ENCODE measurements around the gene RAB11FIP3.
"Not testable (repeated sequence)": the region's sequence is repeated elsewhere in the genome, so short reads cannot be mapped to it uniquely, and the experiment has no call there.

Gene RAB11FIP3

GRCh38 chr16:425082-425718 is at the start of gene RAB11FIP3:
Gene RAB11FIP3, plus strand, starts transcription at chr16:425649. Its CDS starts 358 bp downstream, at chr16:426007.
- peak; percentile 67 to 84 (median 79) for DNase-seq (ENCODE audit: low read depth in 2 of 3, low spot score in 2 of 3)

- no peak for DNase-seq (ENCODE audit: low read depth in 2 of 3, low spot score in 2 of 3)
Measured at GRCh38 chr16:375927-376816, 49.3 kb upstream of the RAB11FIP3 start.

GRCh38 chr16:376817-377418 is 48.5 kb upstream of the RAB11FIP3 start:
- DNase-seq (ENCODE audit: low read depth in 2 of 3, low spot score in 2 of 3), result no peak

- no peak for DNase-seq (ENCODE audit: low read depth in 2 of 3, low spot score in 2 of 3)
Measured at GRCh38 chr16:377419-377951, 48.0 kb upstream of the RAB11FIP3 start.

- DNase-seq (ENCODE audit: low read depth in 2 of 3, low spot score in 2 of 3), result not testable (repeated sequence)
Measured at GRCh38 chr16:378113-378820, 47.2 kb upstream of the RAB11FIP3 start.

- no peak for DNase-seq (ENCODE audit: low read depth in 2 of 3, low spot score in 2 of 3)
Measured at GRCh38 chr16:378821-379182, 46.6 kb upstream of the RAB11FIP3 start.

GRCh38 chr16:379183-379960 is 46.1 kb upstream of the RAB11FIP3 start:
- no peak for DNase-seq (ENCODE audit: low read depth in 2 of 3, low spot score in 2 of 3)

- DNase-seq (ENCODE audit: low read depth in 2 of 3, low spot score in 2 of 3), result no peak
Measured at GRCh38 chr16:379961-380761, 45.3 kb upstream of the RAB11FIP3 start.

GRCh38 chr16:380762-381011 is 44.8 kb upstream of the RAB11FIP3 start:
- DNase-seq (ENCODE audit: low read depth in 2 of 3, low spot score in 2 of 3), result no peak

GRCh38 chr16:381012-381788 is 44.2 kb upstream of the RAB11FIP3 start:
- no peak for DNase-seq (ENCODE audit: low read depth in 2 of 3, low spot score in 2 of 3)

- DNase-seq (ENCODE audit: low read depth in 2 of 3, low spot score in 2 of 3), result peak in 1 of 3 experiments; percentile 38
Measured at GRCh38 chr16:381789-382717, 43.4 kb upstream of the RAB11FIP3 start, which contains the start of gene PGAP6. Gene PGAP6, minus strand, starts transcription at chr16:381978. Its CDS starts 157 bp downstream, at chr16:381821.

- DNase-seq (ENCODE audit: low read depth in 2 of 3, low spot score in 2 of 3), result peak in 1 of 3 experiments; percentile 34
Measured at GRCh38 chr16:383326-384051, 42.0 kb upstream of the RAB11FIP3 start.

- DNase-seq (ENCODE audit: low read depth in 2 of 3, low spot score in 2 of 3), result no peak
Measured at GRCh38 chr16:386641-387156, 38.8 kb upstream of the RAB11FIP3 start.

- not testable (repeated sequence) for DNase-seq (ENCODE audit: low read depth in 2 of 3, low spot score in 2 of 3)
Measured at GRCh38 chr16:387761-388666, 37.4 kb upstream of the RAB11FIP3 start.

- DNase-seq (ENCODE audit: low read depth in 2 of 3, low spot score in 2 of 3), result no peak
Measured at GRCh38 chr16:389352-389751, 36.1 kb upstream of the RAB11FIP3 start.

- peak; percentile 74 to 85 (median 81) for DNase-seq (ENCODE audit: low read depth in 2 of 3, low spot score in 2 of 3)
Measured at GRCh38 chr16:391885-392335, 33.5 kb upstream of the RAB11FIP3 start.
